ENCODE data around the gene TSNAX.

- TF ChIP-seq CTCF (IDR thresholded peaks at IDR 0.05) = no peak
- no peak for TF ChIP-seq POLR2A (IDR thresholded peaks at IDR 0.05)
Measured at GRCh38 chr1:231497629-231498152, 30.8 kb upstream of the TSNAX start.

Data from sigmoid colon (tissue), 3 donors.